Lung (tissue), 12 donors: ENCODE data around the gene ERRFI1. TPM values are rescaled to one million over a fixed set of nuclear protein-coding genes. Genes with fewer than 3 reads are reported as not detected.
"Not testable (repeated sequence)": the region's sequence is repeated elsewhere in the genome, so short reads cannot be mapped to it uniquely, and the experiment has no call there.

Experiments
- ATAC-seq: fragments of 200-7000 bp; cut with Tn5 transposase; one replicate; pipeline ENCODE4 v1.9.1; 2020; ENCODE audit warnings: moderate number of reproducible peaks; ENCODE audit not compliant: insufficient read depth, low FRiP score
- DNase-seq, 3 donors: peaks; one replicate each; pipeline ENCODE4 v3.0.0-alpha.2; 2013 to 2017
- H3K27ac ChIP-seq, 2 donors: one replicate each; pipeline ENCODE4 v1.5.1; 2013; ENCODE audit warnings: mild to moderate bottlenecking in 2 of 2, moderate library complexity in 2 of 2, control low read depth in 1 of 2, inconsistent platforms in 1 of 2, low read depth in 1 of 2, low read length in 1 of 2
- H3K27me3 ChIP-seq, 3 donors: one replicate each; pipeline ENCODE4 v1.5.1; 2013; ENCODE audit warnings: low read length in 2 of 3; ENCODE audit not compliant: control insufficient read depth in 3 of 3, insufficient read depth in 3 of 3
- H3K36me3 ChIP-seq, 4 donors: one replicate each; pipeline ENCODE4 v1.5.1; 2013; ENCODE audit warnings: low read length in 4 of 4, mild to moderate bottlenecking in 1 of 4, moderate library complexity in 1 of 4; ENCODE audit not compliant: control insufficient read depth in 4 of 4, insufficient read depth in 4 of 4
- H3K4me1 ChIP-seq, 5 donors: one replicate each; pipeline ENCODE4 v1.5.1; 2013; ENCODE audit warnings: low read length in 5 of 5, mild to moderate bottlenecking in 2 of 5, moderate library complexity in 1 of 5; ENCODE audit not compliant: control insufficient read depth in 5 of 5, insufficient read depth in 5 of 5
- H3K4me3 ChIP-seq: one replicate; pipeline ENCODE4 v1.5.1; 2013; ENCODE audit warnings: mild to moderate bottlenecking, control low read depth, moderate library complexity
- H3K9ac ChIP-seq, 2 donors: one replicate each; pipeline ENCODE4 v1.5.1; 2013; ENCODE audit warnings: low read length in 2 of 2, control low read depth in 1 of 2; ENCODE audit not compliant: insufficient read depth in 1 of 2
- H3K9me3 ChIP-seq, 4 donors: one replicate each; pipeline ENCODE4 v1.5.1; 2013; ENCODE audit warnings: low read length in 3 of 4, mild to moderate bottlenecking in 1 of 4, moderate library complexity in 1 of 4; ENCODE audit not compliant: control insufficient read depth in 4 of 4, insufficient read depth in 3 of 4
- CTCF ChIP-seq: IDR thresholded peaks from 2 replicates; pipeline ENCODE4 v1.5.1; 2012; ENCODE audit warnings: mild to moderate bottlenecking; ENCODE audit errors: control extremely low read depth, extremely low read depth
- WGBS, 2 donors: extraction: QIAGEN DNeasy Blood & Tissue Kit; methylation state at CpG; one replicate each; pipeline ENCODE4 v1.1.7; 2013; 5-methylcytosine and 5-hydroxymethylcytosine counted together
- polyA plus RNA-seq, 2 donors: library from polyadenylated mRNA; stranded (reverse); fragments of 200-250 nt; gene quantifications; one replicate each; pipeline ENCODE4 v1.2.1, GENCODE V29; 2013
- total RNA-seq, 2 donors: library from RNA; depleted of rRNA in 1 of 2; stranded (reverse); fragments of >200 nt in 1 of 2; gene quantifications; one replicate each; pipeline ENCODE4 v1.2.1, GENCODE V29; 2014 to 2021
- donor health status: control.
- donor health status: control.
- donor health status: Bipolar disorder and iron deficiency.
- donor health status: healthy.
- donor health status: DM: yes; HTN: yes; CAD: no.

The ERRFI1 gene
- total and polyA plus RNA-seq, 4 donors, result 26.5 to 89.2 (median 61.4) TPM

- peaks cover 20 to 27% (median 23%) of the 10 kb centered on the region in 4 donors for H3K36me3 ChIP-seq
- no peaks in the 10 kb centered on the region for H3K9me3 ChIP-seq
- no peak for TF ChIP-seq CTCF
- DNase-seq, result no peak
- WGBS, 2 donors, result 91 to 92% methylated on average over 3 of the region's 3 CpGs
- H3K27me3 ChIP-seq, result no peaks in the 10 kb centered on the region
- H3K9ac ChIP-seq, result no peak overlapping the region
- no peak overlapping the region for H3K4me3 ChIP-seq
- peaks cover 0 to 18% (median 1%) of the 10 kb centered on the region in 5 donors for H3K4me1 ChIP-seq
- no peak overlapping the region for H3K27ac ChIP-seq
- ATAC-seq, result no peak
These were observed 61.6 kb downstream of the ERRFI1 start for GRCh38 chr1:7964476-7964875.

- H3K9ac ChIP-seq, DNase-seq, H3K27ac ChIP-seq, H3K9me3 ChIP-seq, H3K4me3 ChIP-seq, H3K27me3 ChIP-seq, ATAC-seq: not testable (repeated sequence)
- Histone ChIP-seq H3K36me3 (peaks cover 17 to 24% (median 21%) of the 10 kb centered on the region in 4 donors), H3K4me1 (peaks cover 0 to 18% (median 1%) of the 10 kb centered on the region in 5 donors)
- 93 to 97% methylated on average over 7 of the region's 7 CpGs for WGBS, 2 donors
These were observed 62.3 kb downstream of the ERRFI1 start for GRCh38 chr1:7963841-7964240.

- H3K4me3 ChIP-seq, H3K27ac ChIP-seq, H3K9me3 ChIP-seq, ATAC-seq, H3K27me3 ChIP-seq, H3K9ac ChIP-seq, DNase-seq: not testable (repeated sequence)
- Histone ChIP-seq H3K36me3 (peaks cover 15 to 21% (median 19%) of the 10 kb centered on the region in 4 donors), H3K4me1 (peaks cover 0 to 18% (median 1%) of the 10 kb centered on the region in 5 donors)
- WGBS, 2 donors, result 95 to 96% methylated on average over 12 of the region's 12 CpGs
These were observed 62.8 kb downstream of the ERRFI1 start for GRCh38 chr1:7963378-7963730.

DNA sequence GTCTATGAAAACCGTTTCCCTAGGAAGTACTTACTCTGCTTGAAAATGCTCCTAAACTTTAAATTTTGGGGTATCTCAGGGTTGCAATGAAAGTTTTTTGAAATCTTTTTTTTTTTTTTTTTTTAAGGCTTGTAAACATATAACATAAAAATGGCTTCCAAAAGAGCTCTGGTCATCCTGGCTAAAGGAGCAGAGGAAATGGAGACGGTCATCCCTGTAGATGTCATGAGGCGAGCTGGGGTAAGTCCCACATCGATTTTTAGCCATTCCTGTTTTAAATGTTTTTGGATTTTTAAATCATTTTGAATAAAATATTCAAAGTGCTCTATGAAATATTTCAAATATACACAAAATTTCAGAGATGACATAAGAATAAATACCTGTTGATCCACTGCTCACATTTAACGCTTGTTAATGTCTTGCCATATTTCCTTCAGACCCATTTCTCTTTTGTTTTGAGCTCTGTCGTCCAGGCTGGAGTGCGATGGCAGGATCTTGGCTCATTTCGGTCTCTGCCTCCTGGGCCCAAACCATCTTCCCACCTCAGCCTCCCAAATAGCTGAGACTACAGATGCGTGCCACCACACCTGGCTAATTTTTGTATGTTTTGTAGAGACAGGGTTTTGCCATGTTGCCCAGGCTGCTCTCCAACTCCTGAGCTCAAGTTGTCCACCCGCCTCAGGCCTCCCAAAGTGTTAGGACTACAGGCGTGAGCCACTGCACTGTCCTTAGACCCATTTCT, 63.3 kb downstream of the ERRFI1 start:
- no peak overlapping the region for H3K27ac ChIP-seq
- no peak for ATAC-seq
- no peaks in the 10 kb centered on the region for H3K27me3 ChIP-seq
- WGBS, 2 donors, result 87 to 95% methylated on average over 11 of the region's 11 CpGs
- peaks cover 0 to 18% (median 1%) of the 10 kb centered on the region in 5 donors for H3K4me1 ChIP-seq
- no peak for TF ChIP-seq CTCF
- peaks cover 15 to 21% (median 18%) of the 10 kb centered on the region in 4 donors for H3K36me3 ChIP-seq
- no peaks in the 10 kb centered on the region for H3K9me3 ChIP-seq
- H3K4me3 ChIP-seq, result no peak overlapping the region
- H3K9ac ChIP-seq, result peak overlapping the region in 1 of 2 donors; percentile 91
- no peak for DNase-seq
